Left lung (tissue), 10 donors: ENCODE measurements around the gene MAF. TPM values are rescaled to one million over a fixed set of nuclear protein-coding genes. Genes with fewer than 3 reads are reported as not detected.

Source experiments
- ATAC-seq: fragments of 200-7000 bp; cut with Tn5 transposase; one replicate; pipeline ENCODE4 v1.9.1; 2020; ENCODE audit warnings: moderate library complexity
- DNase-seq, 4 donors: peaks; one replicate each; pipeline ENCODE4 v3.0.0-alpha.2; 2013 to 2020
- H3K27ac ChIP-seq, 2 donors: fragments of 200-600 bp; sonication (generic) in 1 of 2; one replicate each; pipeline versions ENCODE4 v1.5.0 to v1.8.0; 2020 to 2021
- H3K27me3 ChIP-seq, 2 donors: fragments of 200-600 bp; sonication (generic) in 1 of 2; one replicate each; pipeline versions ENCODE4 v1.5.0 to v1.8.0; 2020 to 2021
- H3K36me3 ChIP-seq, 2 donors: fragments of 200-600 bp; sonication (generic) in 1 of 2; one replicate each; pipeline versions ENCODE4 v1.5.0 to v1.8.0; 2020 to 2021
- H3K4me1 ChIP-seq, 2 donors: fragments of 200-600 bp; one replicate each; pipeline ENCODE4 v1.8.0; 2021
- H3K4me3 ChIP-seq, 2 donors: fragments of 200-600 bp; sonication (generic) in 1 of 2; one replicate each; pipeline versions ENCODE4 v1.5.0 to v1.8.0; 2020 to 2021; ENCODE audit warnings: mild to moderate bottlenecking in 1 of 2
- H3K9me3 ChIP-seq, 2 donors: fragments of 200-600 bp; sonication (generic) in 1 of 2; one replicate each; pipeline versions ENCODE4 v1.5.0 to v1.8.0; 2020 to 2021
- intact Hi-C, 2 donors: fragments of 100-400 bp; cut with DNase I; formaldehyde crosslinking; loops; one replicate each; pipeline versions ENCODE4 v1.11.2 to v1.14.2; 2022
- polyA plus RNA-seq, 6 donors: library from polyadenylated mRNA; unstranded; fragments of 120-200 nt; gene quantifications; one replicate each; pipeline ENCODE4 v1.2.1, GENCODE V29; 2013; ENCODE audit not compliant: insufficient read length in 6 of 6
- total RNA-seq, 2 donors: library from RNA; stranded (reverse); fragmentation: NEBNext Ultra II Directional; extraction: Animal tissue kit (Norgen Biotek cat#: 25700); gene quantifications; one replicate each; pipeline ENCODE4 v1.2.1, GENCODE V29; 2021
- TF ChIP-seq, protein P1 (sequence below), 2 donors: fragments of 200-600 bp; sonication (generic) in 1 of 2; IDR thresholded peaks; one replicate each; pipeline versions ENCODE4 v1.5.0 to v1.8.0; 2021; ENCODE audit warnings: antibody characterized with exemption in 2 of 2
- donor health status: DM: no; HTN: yes; CAD: no.
- donor health status: DM: no; HTN: no; CAD: no.

MAF gene
- total and polyA plus RNA-seq, 8 donors: 52.2 to 125 (median 101) TPM

DNA sequence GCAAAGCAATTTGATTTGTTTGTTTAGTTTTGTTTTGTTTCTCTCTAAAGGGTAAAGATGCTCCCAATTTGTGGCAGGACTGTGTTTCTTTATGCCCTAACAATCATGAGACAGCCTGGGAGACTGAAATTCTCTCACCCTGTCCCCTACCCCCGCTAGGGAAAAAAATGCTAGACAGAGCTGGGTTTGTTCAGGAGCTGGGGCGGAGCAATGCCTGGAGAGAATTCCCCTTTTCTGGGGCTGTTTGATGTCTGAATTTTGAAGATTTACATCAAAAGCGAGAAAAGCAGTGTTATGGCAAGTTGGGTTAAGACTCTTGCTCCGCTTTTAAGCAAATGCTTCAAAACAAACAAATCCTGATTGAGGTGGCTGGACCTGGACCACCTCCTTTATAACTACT lies 8.4 kb downstream of the MAF start:
- Histone ChIP-seq H3K27me3 (peaks cover 8 to 35% of the 10 kb centered on the region in 2 donors), H3K27ac (peak overlapping the region; percentile 78 to 81), H3K9me3 (no peaks in the 10 kb centered on the region), H3K4me1 (peaks cover 0 to 16% of the 10 kb centered on the region in 2 donors), H3K4me3 (no peak overlapping the region), H3K36me3 (no peaks in the 10 kb centered on the region)
- intact Hi-C loops: no loop called here
- DNase-seq (no peak), ATAC-seq (no peak)
- TF ChIP-seq, protein P1, sequence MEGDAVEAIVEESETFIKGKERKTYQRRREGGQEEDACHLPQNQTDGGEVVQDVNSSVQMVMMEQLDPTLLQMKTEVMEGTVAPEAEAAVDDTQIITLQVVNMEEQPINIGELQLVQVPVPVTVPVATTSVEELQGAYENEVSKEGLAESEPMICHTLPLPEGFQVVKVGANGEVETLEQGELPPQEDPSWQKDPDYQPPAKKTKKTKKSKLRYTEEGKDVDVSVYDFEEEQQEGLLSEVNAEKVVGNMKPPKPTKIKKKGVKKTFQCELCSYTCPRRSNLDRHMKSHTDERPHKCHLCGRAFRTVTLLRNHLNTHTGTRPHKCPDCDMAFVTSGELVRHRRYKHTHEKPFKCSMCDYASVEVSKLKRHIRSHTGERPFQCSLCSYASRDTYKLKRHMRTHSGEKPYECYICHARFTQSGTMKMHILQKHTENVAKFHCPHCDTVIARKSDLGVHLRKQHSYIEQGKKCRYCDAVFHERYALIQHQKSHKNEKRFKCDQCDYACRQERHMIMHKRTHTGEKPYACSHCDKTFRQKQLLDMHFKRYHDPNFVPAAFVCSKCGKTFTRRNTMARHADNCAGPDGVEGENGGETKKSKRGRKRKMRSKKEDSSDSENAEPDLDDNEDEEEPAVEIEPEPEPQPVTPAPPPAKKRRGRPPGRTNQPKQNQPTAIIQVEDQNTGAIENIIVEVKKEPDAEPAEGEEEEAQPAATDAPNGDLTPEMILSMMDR (IDR thresholded peaks at IDR 0.05): no peak

DNA sequence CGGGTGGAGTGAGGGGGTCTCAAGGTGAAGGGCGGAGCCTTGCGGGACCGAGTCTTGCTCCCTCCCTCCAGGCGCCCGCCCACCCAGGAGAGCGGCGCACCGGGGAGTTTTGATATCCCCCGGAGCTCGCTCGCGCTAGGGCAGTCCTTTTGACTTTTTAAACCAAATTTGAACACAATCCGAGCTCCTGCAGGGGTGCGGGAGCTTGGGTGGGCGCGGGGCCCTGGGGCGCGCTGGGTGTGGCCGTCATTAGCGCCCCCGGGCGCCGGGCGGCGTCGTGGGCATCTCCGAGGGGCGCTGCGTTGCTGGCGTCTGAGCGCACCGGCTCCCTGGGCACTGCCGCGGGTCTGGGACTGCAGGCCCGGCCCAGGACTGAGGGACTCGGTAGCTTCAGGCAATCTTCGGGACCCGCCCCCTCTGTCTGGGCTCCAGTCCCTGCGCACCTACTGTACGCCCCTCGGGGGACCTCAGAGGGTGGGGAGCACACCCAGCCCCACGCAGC lies 10.9 kb downstream of the MAF start:
- TF ChIP-seq, protein P1 (IDR thresholded peaks at IDR 0.05): no peak
- intact Hi-C loops: no loop called here
- Histone ChIP-seq H3K4me1 (peaks cover 0 to 6% of the 10 kb centered on the region in 2 donors), H3K27me3 (peaks cover 8 to 30% of the 10 kb centered on the region in 2 donors), H3K27ac (peak overlapping the region; percentile 17 to 50), H3K9me3 (no peaks in the 10 kb centered on the region), H3K36me3 (no peaks in the 10 kb centered on the region), H3K4me3 (peak overlapping the region; percentile 27 to 35)
- ATAC-seq: peak; percentile 6
- DNase-seq: peak in 1 of 4 donors; percentile 71

GRCh38 chr16:79587897-79588296 lies 12.6 kb downstream of the MAF start:
- TF ChIP-seq, protein P1 (IDR thresholded peaks at IDR 0.05): no peak
- intact Hi-C loops: no loop called here
- DNase-seq (no peak), ATAC-seq (peak; percentile 91)
- no peak overlapping the region for H3K27ac ChIP-seq
- H3K36me3 ChIP-seq: no peaks in the 10 kb centered on the region
- no peaks in the 10 kb centered on the region for H3K9me3 ChIP-seq
- peaks cover 8 to 30% of the 10 kb centered on the region in 2 donors for H3K27me3 ChIP-seq
- H3K4me1 ChIP-seq: peaks cover 0 to 4% of the 10 kb centered on the region in 2 donors
- H3K4me3 ChIP-seq: no peak overlapping the region

DNA sequence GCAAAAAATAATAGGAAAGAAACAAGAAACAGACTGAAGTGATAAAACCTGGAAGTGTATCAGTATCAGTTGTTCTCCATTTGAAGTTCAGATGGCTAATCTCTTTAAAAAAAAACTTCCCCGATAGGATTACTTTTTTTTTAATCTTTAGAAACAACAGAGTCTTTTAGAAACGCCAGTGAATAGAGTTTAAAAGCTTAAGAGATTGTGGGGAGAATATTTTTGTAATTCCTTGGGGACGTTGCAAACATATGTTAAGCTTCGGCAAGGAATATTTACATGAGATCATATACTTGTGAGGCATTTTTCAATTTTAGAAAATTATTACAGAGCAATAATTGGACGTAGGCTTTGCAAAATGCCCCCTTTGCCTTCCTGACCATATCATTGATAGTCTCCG lies 13.2 kb downstream of the MAF start:
- ATAC-seq: no peak
- DNase-seq: no peak
- Histone ChIP-seq H3K4me1 (peaks cover 0 to 4% of the 10 kb centered on the region in 2 donors), H3K27me3 (peaks cover 8 to 30% of the 10 kb centered on the region in 2 donors), H3K4me3 (no peak overlapping the region), H3K27ac (no peak overlapping the region), H3K36me3 (no peaks in the 10 kb centered on the region), H3K9me3 (no peaks in the 10 kb centered on the region)
- intact Hi-C loops: no loop called here
- TF ChIP-seq, protein P1 (IDR thresholded peaks at IDR 0.05): no peak

GRCh38 chr16:79582789-79583188 lies 17.7 kb downstream of the MAF start:
- DNase-seq (no peak), ATAC-seq (no peak)
- H3K36me3 ChIP-seq: no peaks in the 10 kb centered on the region
- no peak overlapping the region for H3K4me3 ChIP-seq
- H3K9me3 ChIP-seq: no peaks in the 10 kb centered on the region
- H3K27ac ChIP-seq: no peak overlapping the region
- TF ChIP-seq, protein P1 (IDR thresholded peaks at IDR 0.05): no peak
- intact Hi-C loops: no loop called here
- H3K4me1 ChIP-seq: no peaks in the 10 kb centered on the region
- H3K27me3 ChIP-seq: no peaks in the 10 kb centered on the region
